ENCODE results near the gene CDC25C. TPM values are rescaled to one million over a fixed set of nuclear protein-coding genes. Genes with fewer than 3 reads are reported as not detected.

Gene CDC25C
- 1 to 10 TPM in 3 of 4 donors, under 1 TPM in 1; 0.54 to 8.8 (median 5.0) TPM for polyA plus RNA-seq
- long read RNA-seq, donor 1 = 0 reads
- long read RNA-seq, donor 2, partial matches to known transcripts = 0 of 1 reads
- long read RNA-seq, donor 2, other reads (novel, unspliced or antisense) = 0 of 1 reads
- long read RNA-seq, donor 3, partial matches to known transcripts = 6 of 14 reads
- long read RNA-seq, donor 3, other reads (novel, unspliced or antisense) = 7 of 14 reads
- long read RNA-seq, donor 4 = 0 reads
- long read RNA-seq, donor 5, partial matches to known transcripts = 0 of 1 reads
- long read RNA-seq, donor 5, other reads (novel, unspliced or antisense) = 0 of 1 reads
- long read RNA-seq, donor 6 = 0 reads
- long read RNA-seq, donor 7, partial matches to known transcripts = 7 of 7 reads
- long read RNA-seq, donor 7, other reads (novel, unspliced or antisense) = 0 of 7 reads
- long read RNA-seq, donor 8 = 0 reads
- long read RNA-seq, donor 9, partial matches to known transcripts = 23 of 23 reads
- long read RNA-seq, donor 9, other reads (novel, unspliced or antisense) = 0 of 23 reads
- long read RNA-seq, donor 10 = 0 reads

DNA sequence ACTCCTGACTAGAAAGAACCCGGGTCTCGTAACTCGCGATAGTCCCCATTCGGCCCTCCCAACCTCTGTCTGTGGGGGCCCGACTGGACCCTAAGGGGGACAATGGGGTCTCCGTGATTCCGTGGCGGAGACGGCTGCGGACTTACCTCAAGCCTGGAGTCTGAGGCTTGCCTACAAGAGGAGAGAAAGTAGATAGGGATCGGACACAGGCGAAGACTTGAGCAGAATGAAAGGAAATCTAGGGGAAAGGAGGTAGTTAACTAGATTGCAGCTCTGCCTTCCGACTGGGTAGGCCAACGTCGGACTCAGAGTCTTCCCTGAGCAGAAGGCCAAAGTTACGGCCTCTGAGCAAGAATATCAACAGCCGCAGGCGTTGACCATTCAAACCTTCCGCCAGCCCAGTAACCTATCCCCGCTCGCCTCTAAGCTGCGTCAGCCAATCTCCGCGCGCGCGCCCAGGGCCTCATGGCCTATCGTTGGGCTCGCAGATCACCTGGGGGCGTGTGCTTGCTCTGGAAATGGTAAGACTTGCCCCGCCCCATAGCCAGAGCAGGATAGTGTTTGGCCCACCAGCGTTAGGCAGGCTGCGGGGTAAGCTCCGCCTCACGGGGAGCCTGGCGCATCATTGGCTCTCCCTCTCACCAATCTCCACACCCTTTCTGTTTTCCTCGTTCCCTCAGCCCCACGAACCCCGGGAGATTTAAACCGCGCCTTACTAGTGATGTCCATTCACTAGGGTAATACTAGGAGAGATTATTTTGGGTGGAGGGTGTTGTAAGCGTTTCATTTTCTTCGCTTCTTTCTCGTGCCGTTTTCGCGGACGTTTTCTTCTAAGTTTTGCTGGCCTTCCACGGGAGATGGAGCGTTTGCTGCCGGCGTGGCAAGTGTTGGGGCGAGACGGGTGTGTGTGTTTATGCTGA, at the start of gene CDC25C:
Gene CDC25C, minus strand, starts transcription at position 356 of the 920 bp plus-strand sequence. CDS start 624 bp downstream, outside the sequence.
- peak; percentile 98 to 100 for DNase-seq
- Histone ChIP-seq H3K4me3 (ENCODE audit: low read depth in 1 of 3, low read length in 3 of 3) (peak within 1 kb of the TSS; percentile 17 to 52 (median 48)), H3K9me3 (ENCODE audit: control insufficient read depth in 2 of 2, insufficient read depth in 1 of 2, low read depth in 1 of 2, low read length in 1 of 2) (no peaks in the 10 kb centered on the region), H3K27me3 (ENCODE audit: control insufficient read depth in 3 of 3, insufficient read depth in 3 of 3, low read length in 3 of 3) (no peaks in the 10 kb centered on the region), H3K4me1 (ENCODE audit: control insufficient read depth in 3 of 3, insufficient read depth in 2 of 3, low read depth in 1 of 3, low read length in 2 of 3) (peaks cover 0 to 9% (median 3%) of the 10 kb centered on the region in 3 donors), H3K27ac (ENCODE audit: low read depth in 1 of 3, low read length in 2 of 3) (peak within 1 kb of the TSS in 1 of 3 donors; percentile 39), H3K36me3 (ENCODE audit: control insufficient read depth in 3 of 3, insufficient read depth in 2 of 3, low read depth in 1 of 3, low read length in 3 of 3) (no peaks in the 10 kb centered on the region)
- 0 to 1% (median 0%) methylated on average over 55 of the region's 55 CpGs for WGBS, 3 donors
- peak; percentile 74 for FAIRE-seq

DNA sequence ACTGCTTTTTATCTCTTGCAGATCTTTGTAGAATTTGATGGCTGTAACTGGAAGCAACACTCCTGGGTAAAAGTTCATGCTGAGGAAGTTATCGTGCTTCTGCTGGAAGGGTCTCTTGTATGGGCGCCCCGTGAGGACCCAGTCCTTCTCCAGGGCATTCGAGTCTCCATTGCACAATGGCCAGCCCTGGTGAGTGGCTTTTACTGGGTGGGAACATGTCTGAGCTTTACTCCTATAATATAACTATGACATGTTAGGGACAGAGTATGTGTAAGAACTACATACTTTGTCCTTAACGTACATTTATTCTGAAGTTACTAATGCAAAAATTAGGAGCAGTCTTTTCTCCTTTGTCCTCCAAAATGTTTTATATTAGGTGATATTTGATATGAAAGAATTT, 41.0 kb upstream of the CDC25C start:
- no peak for DNase-seq

DNA sequence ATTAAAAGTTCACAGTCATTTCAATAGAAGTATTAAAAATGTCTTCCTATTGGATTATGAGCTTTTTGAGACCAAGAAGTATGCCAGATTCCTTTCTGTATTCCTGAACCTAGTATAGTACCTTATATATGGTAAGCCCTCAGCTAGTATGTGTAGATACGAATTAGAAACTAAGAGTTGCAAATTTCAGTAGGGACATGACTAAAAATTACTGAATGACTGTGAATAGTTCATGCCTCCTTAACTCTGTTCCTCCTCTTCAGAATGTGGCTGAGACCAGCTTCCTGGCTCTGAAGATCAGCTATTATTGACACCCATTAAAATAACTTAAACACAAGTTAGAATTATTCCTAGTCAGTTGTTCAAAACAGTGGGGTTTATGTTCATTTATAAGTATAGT, 40.6 kb upstream of the CDC25C start:
- Histone ChIP-seq H3K4me1 (ENCODE audit: control insufficient read depth in 3 of 3, insufficient read depth in 2 of 3, low read depth in 1 of 3, low read length in 2 of 3) (peaks cover 0 to 7% (median 0%) of the 10 kb centered on the region in 3 donors), H3K27ac (ENCODE audit: low read depth in 1 of 3, low read length in 2 of 3) (no peak overlapping the region), H3K9me3 (ENCODE audit: control insufficient read depth in 2 of 2, insufficient read depth in 1 of 2, low read depth in 1 of 2, low read length in 1 of 2) (no peaks in the 10 kb centered on the region), H3K36me3 (ENCODE audit: control insufficient read depth in 3 of 3, insufficient read depth in 2 of 3, low read depth in 1 of 3, low read length in 3 of 3) (peaks cover 0 to 27% (median 5%) of the 10 kb centered on the region in 3 donors), H3K27me3 (ENCODE audit: control insufficient read depth in 3 of 3, insufficient read depth in 3 of 3, low read length in 3 of 3) (no peaks in the 10 kb centered on the region), H3K4me3 (ENCODE audit: low read depth in 1 of 3, low read length in 3 of 3) (no peak overlapping the region)
- FAIRE-seq (no peak), DNase-seq (no peak)
- 75 to 78% (median 77%) methylated on average over 1 of the region's 1 CpG for WGBS, 3 donors

More for the DNA sequence above, 41.0 kb upstream of the CDC25C start:
- Histone ChIP-seq H3K4me1 (ENCODE audit: control insufficient read depth in 3 of 3, insufficient read depth in 2 of 3, low read depth in 1 of 3, low read length in 2 of 3) (peaks cover 0 to 7% (median 0%) of the 10 kb centered on the region in 3 donors), H3K9me3 (ENCODE audit: control insufficient read depth in 2 of 2, insufficient read depth in 1 of 2, low read depth in 1 of 2, low read length in 1 of 2) (no peaks in the 10 kb centered on the region), H3K27ac (ENCODE audit: low read depth in 1 of 3, low read length in 2 of 3) (no peak overlapping the region), H3K4me3 (ENCODE audit: low read depth in 1 of 3, low read length in 3 of 3) (no peak overlapping the region), H3K27me3 (ENCODE audit: control insufficient read depth in 3 of 3, insufficient read depth in 3 of 3, low read length in 3 of 3) (no peaks in the 10 kb centered on the region), H3K36me3 (ENCODE audit: control insufficient read depth in 3 of 3, insufficient read depth in 2 of 3, low read depth in 1 of 3, low read length in 3 of 3) (peaks cover 0 to 29% (median 7%) of the 10 kb centered on the region in 3 donors)
- no peak for FAIRE-seq
- 70 to 84% (median 76%) methylated on average over 5 of the region's 5 CpGs for WGBS, 3 donors

DNA sequence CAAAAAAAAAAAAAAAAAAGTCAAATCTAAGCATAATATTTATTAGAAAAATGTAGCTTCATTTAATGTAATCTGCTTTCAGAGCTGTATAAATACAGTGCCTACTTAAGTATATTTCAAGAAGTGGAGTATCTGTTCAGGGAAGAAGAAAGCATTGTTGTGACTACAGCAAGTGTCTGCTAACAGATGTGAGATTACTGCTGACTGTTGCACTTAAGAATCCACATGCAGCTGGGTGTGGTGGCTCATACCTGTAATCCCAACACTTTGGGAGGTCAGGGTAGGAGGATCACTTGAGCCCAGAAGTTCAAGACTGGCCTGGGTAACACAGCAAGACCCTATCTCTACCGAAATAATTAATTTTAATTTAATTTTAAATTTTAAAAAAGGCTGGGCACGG, 39.9 kb upstream of the CDC25C start:
- Histone ChIP-seq H3K4me3 (ENCODE audit: low read depth in 1 of 3, low read length in 3 of 3) (no peak overlapping the region), H3K4me1 (ENCODE audit: control insufficient read depth in 3 of 3, insufficient read depth in 2 of 3, low read depth in 1 of 3, low read length in 2 of 3) (peaks cover 0 to 9% (median 0%) of the 10 kb centered on the region in 3 donors), H3K36me3 (ENCODE audit: control insufficient read depth in 3 of 3, insufficient read depth in 2 of 3, low read depth in 1 of 3, low read length in 3 of 3) (peaks cover 0 to 27% (median 5%) of the 10 kb centered on the region in 3 donors), H3K9me3 (ENCODE audit: control insufficient read depth in 2 of 2, insufficient read depth in 1 of 2, low read depth in 1 of 2, low read length in 1 of 2) (no peaks in the 10 kb centered on the region), H3K27ac (ENCODE audit: low read depth in 1 of 3, low read length in 2 of 3) (no peak overlapping the region), H3K27me3 (ENCODE audit: control insufficient read depth in 3 of 3, insufficient read depth in 3 of 3, low read length in 3 of 3) (no peaks in the 10 kb centered on the region)
- FAIRE-seq (no peak), DNase-seq (no peak)
- 89 to 92% (median 92%) methylated on average over 2 of the region's 2 CpGs for WGBS, 3 donors

DNA sequence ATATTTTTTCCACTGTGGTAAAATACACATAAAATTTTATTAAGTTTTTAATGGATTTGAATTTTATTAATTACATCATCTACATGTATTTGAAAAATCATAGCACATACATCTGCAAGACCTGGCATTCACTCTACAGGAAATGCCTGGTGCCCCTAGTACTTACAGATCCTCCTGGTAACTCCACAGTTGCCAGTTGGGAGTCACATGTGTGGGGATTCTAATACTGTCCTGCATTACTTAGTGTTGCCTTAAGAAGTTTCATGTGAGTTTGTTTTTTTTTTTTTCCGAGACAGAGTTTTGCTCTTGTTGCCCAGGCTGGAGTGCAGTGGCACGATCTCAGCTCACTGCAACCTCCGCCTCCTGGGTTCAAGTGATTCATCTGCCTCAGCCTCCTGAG, 38.9 kb upstream of the CDC25C start:
- Histone ChIP-seq H3K9me3 (ENCODE audit: control insufficient read depth in 2 of 2, insufficient read depth in 1 of 2, low read depth in 1 of 2, low read length in 1 of 2) (no peaks in the 10 kb centered on the region), H3K27me3 (ENCODE audit: control insufficient read depth in 3 of 3, insufficient read depth in 3 of 3, low read length in 3 of 3) (no peaks in the 10 kb centered on the region), H3K4me1 (ENCODE audit: control insufficient read depth in 3 of 3, insufficient read depth in 2 of 3, low read depth in 1 of 3, low read length in 2 of 3) (peaks cover 0 to 9% (median 0%) of the 10 kb centered on the region in 3 donors), H3K4me3 (ENCODE audit: low read depth in 1 of 3, low read length in 3 of 3) (no peak overlapping the region), H3K36me3 (ENCODE audit: control insufficient read depth in 3 of 3, insufficient read depth in 2 of 3, low read depth in 1 of 3, low read length in 3 of 3) (peaks cover 0 to 21% (median 3%) of the 10 kb centered on the region in 3 donors), H3K27ac (ENCODE audit: low read depth in 1 of 3, low read length in 2 of 3) (no peak overlapping the region)
- FAIRE-seq = no peak
- WGBS, 3 donors = 89 to 98% (median 95%) methylated on average over 3 of the region's 3 CpGs
- no peak for DNase-seq

DNA sequence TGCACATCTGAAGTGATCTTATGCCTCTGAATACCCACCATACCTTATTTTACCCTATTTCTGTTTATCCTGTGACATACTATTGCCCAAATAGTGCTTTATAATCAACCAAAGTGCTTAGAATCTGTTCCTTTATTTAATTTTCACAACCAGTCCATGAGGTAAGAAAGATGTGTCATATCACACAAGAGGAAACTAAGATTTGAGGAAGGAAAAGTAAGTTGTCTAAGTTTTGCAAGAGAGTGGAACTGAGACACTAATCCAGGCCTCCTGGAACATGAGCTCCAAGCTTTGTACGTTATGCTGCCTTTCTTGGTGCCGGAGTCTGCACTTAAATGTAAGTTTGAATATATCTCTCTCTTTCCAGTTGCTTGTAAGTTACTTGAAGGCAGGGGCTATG, 38.1 kb upstream of the CDC25C start:
- WGBS, 3 donors = 64 to 85% (median 84%) methylated on average over 2 of the region's 2 CpGs
- Histone ChIP-seq H3K9me3 (ENCODE audit: control insufficient read depth in 2 of 2, insufficient read depth in 1 of 2, low read depth in 1 of 2, low read length in 1 of 2) (no peaks in the 10 kb centered on the region), H3K27ac (ENCODE audit: low read depth in 1 of 3, low read length in 2 of 3) (peak overlapping the region in 1 of 3 donors; percentile 22), H3K4me1 (ENCODE audit: control insufficient read depth in 3 of 3, insufficient read depth in 2 of 3, low read depth in 1 of 3, low read length in 2 of 3) (peaks cover 0 to 9% (median 0%) of the 10 kb centered on the region in 3 donors), H3K4me3 (ENCODE audit: low read depth in 1 of 3, low read length in 3 of 3) (no peak overlapping the region), H3K36me3 (ENCODE audit: control insufficient read depth in 3 of 3, insufficient read depth in 2 of 3, low read depth in 1 of 3, low read length in 3 of 3) (peaks cover 0 to 17% (median 3%) of the 10 kb centered on the region in 3 donors), H3K27me3 (ENCODE audit: control insufficient read depth in 3 of 3, insufficient read depth in 3 of 3, low read length in 3 of 3) (no peaks in the 10 kb centered on the region)
- FAIRE-seq (no peak), DNase-seq (no peak)

DNA sequence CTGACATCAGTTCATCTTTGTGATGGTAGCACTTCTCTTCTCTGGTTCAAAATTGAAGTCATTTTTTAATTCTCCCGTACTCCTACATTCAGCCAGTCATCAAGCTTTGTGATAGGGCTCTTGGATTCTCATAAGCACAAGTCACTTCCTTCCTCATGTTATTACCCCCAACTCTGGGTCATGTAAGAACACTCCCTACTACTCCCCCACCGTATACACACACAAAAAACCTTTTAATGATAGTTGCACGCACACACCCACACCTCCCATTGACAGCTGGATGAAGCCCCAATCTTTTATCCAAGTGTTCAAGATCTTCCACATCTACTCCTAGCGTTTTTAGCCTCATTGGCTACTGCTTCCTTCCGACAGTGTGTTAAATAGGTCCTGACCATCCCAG, 37.7 kb upstream of the CDC25C start:
- Histone ChIP-seq H3K36me3 (ENCODE audit: control insufficient read depth in 3 of 3, insufficient read depth in 2 of 3, low read depth in 1 of 3, low read length in 3 of 3) (peaks cover 0 to 16% (median 3%) of the 10 kb centered on the region in 3 donors), H3K27me3 (ENCODE audit: control insufficient read depth in 3 of 3, insufficient read depth in 3 of 3, low read length in 3 of 3) (no peaks in the 10 kb centered on the region), H3K27ac (ENCODE audit: low read depth in 1 of 3, low read length in 2 of 3) (peak overlapping the region in 1 of 3 donors; percentile 22), H3K9me3 (ENCODE audit: control insufficient read depth in 2 of 2, insufficient read depth in 1 of 2, low read depth in 1 of 2, low read length in 1 of 2) (no peaks in the 10 kb centered on the region), H3K4me1 (ENCODE audit: control insufficient read depth in 3 of 3, insufficient read depth in 2 of 3, low read depth in 1 of 3, low read length in 2 of 3) (peaks cover 0 to 9% (median 0%) of the 10 kb centered on the region in 3 donors), H3K4me3 (ENCODE audit: low read depth in 1 of 3, low read length in 3 of 3) (no peak overlapping the region)
- DNase-seq (no peak), FAIRE-seq (no peak)
- 73 to 78% (median 77%) methylated on average over 5 of the region's 5 CpGs for WGBS, 3 donors

Data from small intestine (tissue), 16 donors.